Prostate gland (tissue), 2 donors: ENCODE measurements around the gene NMUR2. TPM values are rescaled to one million over a fixed set of nuclear protein-coding genes. Genes with fewer than 3 reads are reported as not detected.
A peak's percentile ranks its signal among the peaks of the same experiment; 100 is the strongest.

Experiments used
- DNase-seq: peaks from one replicate; pipeline ENCODE4 v3.0.0-alpha.2; 2019; ENCODE audit warnings: low spot score
- H3K27ac ChIP-seq, 2 donors: fragments of 200-600 bp; sonication (generic); 2 replicates each; pipeline ENCODE4 v1.5.1; 2017 to 2019
- H3K27me3 ChIP-seq: fragments of 200-600 bp; sonication (generic); replicated peaks from 2 replicates; pipeline ENCODE4 v1.5.1; 2019; ENCODE audit not compliant: insufficient read depth
- H3K36me3 ChIP-seq, 2 donors: fragments of 200-600 bp; sonication (generic); 1 replicate in 1 of 2; 2 replicates in 1 of 2; pipeline versions ENCODE4 v1.5.1 to v1.8.1; 2017 to 2019
- H3K4me1 ChIP-seq: fragments of 200-600 bp; sonication (generic); replicated peaks from 2 replicates; pipeline ENCODE4 v1.5.1; 2019
- H3K4me3 ChIP-seq, 2 donors: fragments of 200-600 bp; sonication (generic); 2 replicates each; pipeline ENCODE4 v1.5.1; 2017 to 2019
- H3K9me3 ChIP-seq: fragments of 200-600 bp; sonication (generic); 2 replicates; pipeline ENCODE4 v1.5.1; 2017
- POLR2A ChIP-seq: fragments of 450-650 bp; IDR thresholded peaks from one replicate; pipeline ENCODE4 v1.6.1; 2016; ENCODE audit warnings: antibody characterized with exemption, mild to moderate bottlenecking
- POLR2AphosphoS5 ChIP-seq: sonication (generic); formaldehyde crosslinking; IDR thresholded peaks from one replicate; pipeline ENCODE4 v1.6.1; 2017; ENCODE audit warnings: antibody characterized with exemption
- WGBS: methylation state at CpG from one replicate; pipeline ENCODE4 v1.1.5; 2018; 5-methylcytosine and 5-hydroxymethylcytosine counted together
- intact Hi-C: fragments of 100-400 bp; cut with DNase I; formaldehyde crosslinking; loops from one replicate; pipeline ENCODE4 v1.14.2; 2022
- total RNA-seq, 2 donors: library from RNA; depleted of rRNA; stranded (reverse); fragments of >200 nt; gene quantifications; one replicate each; pipeline ENCODE4 v1.1.0, GENCODE V29; 2016
- TF ChIP-seq, protein P1 (sequence below), 4 experiments: fragments of 200-600 bp in 2 of 4; fragments of 450-650 bp in 2 of 4; sonication (generic) in 2 of 4; IDR thresholded peaks; 1 replicate in 3 of 4; 2 replicates in 1 of 4; pipeline ENCODE4 v1.5.1; 2016 to 2019; ENCODE audit warnings: antibody characterized with exemption in 4 of 4, mild to moderate bottlenecking in 2 of 4, moderate library complexity in 2 of 4

Gene NMUR2
- total RNA-seq, 2 donors from 2014 or later = 7.0 TPM; not detected in 1

GRCh38 chr5:152355061-152355460, 50.0 kb downstream of the NMUR2 start:
- WGBS = 39% methylated on average over 1 of the region's 1 CpG
- H3K36me3 ChIP-seq = no peaks in the 10 kb centered on the region
- TF ChIP-seq POLR2A = no peak
- no peak for TF ChIP-seq POLR2AphosphoS5
- TF ChIP-seq, protein P1, sequence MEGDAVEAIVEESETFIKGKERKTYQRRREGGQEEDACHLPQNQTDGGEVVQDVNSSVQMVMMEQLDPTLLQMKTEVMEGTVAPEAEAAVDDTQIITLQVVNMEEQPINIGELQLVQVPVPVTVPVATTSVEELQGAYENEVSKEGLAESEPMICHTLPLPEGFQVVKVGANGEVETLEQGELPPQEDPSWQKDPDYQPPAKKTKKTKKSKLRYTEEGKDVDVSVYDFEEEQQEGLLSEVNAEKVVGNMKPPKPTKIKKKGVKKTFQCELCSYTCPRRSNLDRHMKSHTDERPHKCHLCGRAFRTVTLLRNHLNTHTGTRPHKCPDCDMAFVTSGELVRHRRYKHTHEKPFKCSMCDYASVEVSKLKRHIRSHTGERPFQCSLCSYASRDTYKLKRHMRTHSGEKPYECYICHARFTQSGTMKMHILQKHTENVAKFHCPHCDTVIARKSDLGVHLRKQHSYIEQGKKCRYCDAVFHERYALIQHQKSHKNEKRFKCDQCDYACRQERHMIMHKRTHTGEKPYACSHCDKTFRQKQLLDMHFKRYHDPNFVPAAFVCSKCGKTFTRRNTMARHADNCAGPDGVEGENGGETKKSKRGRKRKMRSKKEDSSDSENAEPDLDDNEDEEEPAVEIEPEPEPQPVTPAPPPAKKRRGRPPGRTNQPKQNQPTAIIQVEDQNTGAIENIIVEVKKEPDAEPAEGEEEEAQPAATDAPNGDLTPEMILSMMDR (IDR thresholded peaks at IDR 0.05) = no peak
- intact Hi-C loops = no loop called here
- H3K27ac ChIP-seq = no peak overlapping the region
- no peaks in the 10 kb centered on the region for H3K9me3 ChIP-seq
- no peak for DNase-seq
- H3K4me3 ChIP-seq = no peak overlapping the region
- no peaks in the 10 kb centered on the region for H3K4me1 ChIP-seq
- H3K27me3 ChIP-seq = no peaks in the 10 kb centered on the region

- no peak for DNase-seq
- no peaks in the 10 kb centered on the region for H3K27me3 ChIP-seq
- H3K9me3 ChIP-seq = no peaks in the 10 kb centered on the region
- TF ChIP-seq POLR2AphosphoS5 = no peak
- TF ChIP-seq, protein P1 (IDR thresholded peaks at IDR 0.05) = no peak
- no peak for TF ChIP-seq POLR2A
- H3K36me3 ChIP-seq = no peaks in the 10 kb centered on the region
- no peak overlapping the region for H3K4me3 ChIP-seq
- no peaks in the 10 kb centered on the region for H3K4me1 ChIP-seq
- intact Hi-C loops = no loop called here
- WGBS = 77% methylated on average over 3 of the region's 3 CpGs
- H3K27ac ChIP-seq = no peak overlapping the region
Observed at GRCh38 chr5:152353001-152353400, 52.1 kb downstream of the NMUR2 start.

- Histone ChIP-seq H3K9me3 (no peaks in the 10 kb centered on the region), H3K4me3 (no peak overlapping the region), H3K36me3 (no peaks in the 10 kb centered on the region), H3K27ac (no peak overlapping the region), H3K27me3 (no peaks in the 10 kb centered on the region), H3K4me1 (no peaks in the 10 kb centered on the region)
- TF ChIP-seq, protein P1 (IDR thresholded peaks at IDR 0.05) = peak in 3 of 4 experiments; percentile 8 to 34 (median 30)
- no peak for TF ChIP-seq POLR2AphosphoS5
- no peak for DNase-seq
- WGBS = 16% methylated on average over 8 of the region's 8 CpGs
- intact Hi-C loops = no loop called here
Observed at GRCh38 chr5:152349683-152350526, 55.2 kb downstream of the NMUR2 start.
